ENCODE data around the gene DNAJC6.

- TF ChIP-seq, protein P1, sequence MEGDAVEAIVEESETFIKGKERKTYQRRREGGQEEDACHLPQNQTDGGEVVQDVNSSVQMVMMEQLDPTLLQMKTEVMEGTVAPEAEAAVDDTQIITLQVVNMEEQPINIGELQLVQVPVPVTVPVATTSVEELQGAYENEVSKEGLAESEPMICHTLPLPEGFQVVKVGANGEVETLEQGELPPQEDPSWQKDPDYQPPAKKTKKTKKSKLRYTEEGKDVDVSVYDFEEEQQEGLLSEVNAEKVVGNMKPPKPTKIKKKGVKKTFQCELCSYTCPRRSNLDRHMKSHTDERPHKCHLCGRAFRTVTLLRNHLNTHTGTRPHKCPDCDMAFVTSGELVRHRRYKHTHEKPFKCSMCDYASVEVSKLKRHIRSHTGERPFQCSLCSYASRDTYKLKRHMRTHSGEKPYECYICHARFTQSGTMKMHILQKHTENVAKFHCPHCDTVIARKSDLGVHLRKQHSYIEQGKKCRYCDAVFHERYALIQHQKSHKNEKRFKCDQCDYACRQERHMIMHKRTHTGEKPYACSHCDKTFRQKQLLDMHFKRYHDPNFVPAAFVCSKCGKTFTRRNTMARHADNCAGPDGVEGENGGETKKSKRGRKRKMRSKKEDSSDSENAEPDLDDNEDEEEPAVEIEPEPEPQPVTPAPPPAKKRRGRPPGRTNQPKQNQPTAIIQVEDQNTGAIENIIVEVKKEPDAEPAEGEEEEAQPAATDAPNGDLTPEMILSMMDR (conservative IDR thresholded peaks at IDR 0.05; ENCODE audit: low read length): no peak
- TF ChIP-seq EZH2phosphoT487 (IDR thresholded peaks at IDR 0.05; ENCODE audit: borderline replicate concordance): no peak
Measured at GRCh38 chr1:65278376-65279069, 30.8 kb upstream of the DNAJC6 start.
